OCI-LY1 (cell line): Measurements from ENCODE around the gene SLC26A11.

Source experiments
- CTCF ChIP-seq: fragments of 200-600 bp; sonication (generic), shearing (Covaris generic); IDR thresholded peaks from 2 replicates; pipeline ENCODE4 v1.5.1; 2017; ENCODE audit warnings: mild to moderate bottlenecking, antibody characterized with exemption, low read length, moderate library complexity, mixed read lengths
- EZH2 ChIP-seq: fragments of 200-600 bp; sonication (generic), shearing (Covaris generic); IDR thresholded peaks from 2 replicates; pipeline ENCODE4 v1.8.0; 2017; ENCODE audit warnings: borderline replicate concordance, mixed run types, mild to moderate bottlenecking, antibody characterized with exemption, low read length, moderate library complexity, mixed read lengths

DNA sequence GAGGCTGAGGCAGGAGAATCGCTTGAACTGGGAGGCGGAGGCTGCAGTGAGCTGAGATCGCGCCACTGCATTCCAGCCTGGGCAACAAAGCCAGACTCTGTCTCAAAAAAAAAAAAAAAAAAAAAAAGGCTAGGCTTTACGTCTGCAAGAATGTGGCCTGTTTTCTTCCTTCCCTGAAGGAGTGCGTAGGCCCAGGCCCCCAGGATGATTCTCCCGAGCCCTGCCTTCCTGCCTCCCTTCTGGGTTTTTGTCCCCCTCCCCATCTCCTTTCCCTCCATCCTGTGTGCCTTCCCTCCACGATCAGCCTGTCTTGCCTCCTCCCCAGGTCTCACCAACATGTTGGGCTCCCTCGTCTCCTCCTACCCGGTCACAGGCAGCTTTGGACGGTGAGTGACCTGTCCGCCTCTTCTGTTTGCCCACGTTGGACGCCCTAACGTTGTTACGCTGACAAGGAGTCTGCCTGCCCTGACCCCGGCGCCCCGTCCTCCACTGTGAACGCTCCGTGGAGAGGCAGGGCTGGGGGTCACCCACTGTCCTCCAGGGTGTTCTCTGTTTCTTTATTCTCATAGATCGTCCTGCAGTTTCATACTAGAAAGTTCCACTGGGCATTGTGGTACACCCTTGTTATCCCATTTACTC lies 24.8 kb downstream of the SLC26A11 start:
- no peak for TF ChIP-seq EZH2
- TF ChIP-seq CTCF, result no peak
